Measurements from ENCODE around the gene IER2. TPM values are rescaled to one million over a fixed set of nuclear protein-coding genes. Genes with fewer than 3 reads are reported as not detected.
"Not testable (repeated sequence)": the region's sequence is repeated elsewhere in the genome, so short reads cannot be mapped to it uniquely, and the experiment has no call there.

IER2 gene
- total and polyA plus RNA-seq, 2 donors = 17.0 to 268 TPM

- WGBS = 74% methylated on average over 11 of the region's 11 CpGs
- no peaks in the 10 kb centered on the region for H3K4me1 ChIP-seq (ENCODE audit: insufficient read depth)
- H3K4me3 ChIP-seq (ENCODE audit: low read depth, low read length) = no peak overlapping the region
- no peak overlapping the region for H3K27ac ChIP-seq (ENCODE audit: low read depth)
- peaks cover 2% of the 10 kb centered on the region for H3K36me3 ChIP-seq (ENCODE audit: insufficient read depth)
- no peak for DNase-seq (ENCODE audit: extremely low spot score)
Measured at GRCh38 chr19:13139633-13140311, 10.4 kb upstream of the IER2 start.

- H3K27ac ChIP-seq (ENCODE audit: low read depth) = no peak overlapping the region
- H3K36me3 ChIP-seq (ENCODE audit: insufficient read depth) = no peaks in the 10 kb centered on the region
- H3K4me1 ChIP-seq (ENCODE audit: insufficient read depth) = peaks cover 2% of the 10 kb centered on the region
- H3K4me3 ChIP-seq (ENCODE audit: low read depth, low read length) = no peak overlapping the region
- 68% methylated on average over 16 of the region's 16 CpGs for WGBS
- no peak for DNase-seq (ENCODE audit: extremely low spot score)
Measured at GRCh38 chr19:13146763-13147563, 3.2 kb upstream of the IER2 start.

GRCh38 chr19:13149173-13149627 is 1.0 kb upstream of the IER2 start:
- 35% methylated on average over 17 of the region's 17 CpGs for WGBS
- not testable (repeated sequence) for H3K4me1 ChIP-seq (ENCODE audit: insufficient read depth); H3K36me3 ChIP-seq (ENCODE audit: insufficient read depth); H3K27ac ChIP-seq (ENCODE audit: low read depth); DNase-seq (ENCODE audit: extremely low spot score)
- H3K4me3 ChIP-seq (ENCODE audit: low read depth, low read length) = peak overlapping the region; percentile 57

GRCh38 chr19:13149628-13150186 is 504 bp upstream of the IER2 start:
- DNase-seq (ENCODE audit: extremely low spot score) = no peak
- no peaks in the 10 kb centered on the region for H3K36me3 ChIP-seq (ENCODE audit: insufficient read depth)
- peaks cover 2% of the 10 kb centered on the region for H3K4me1 ChIP-seq (ENCODE audit: insufficient read depth)
- WGBS = under 1% methylated on average over 46 of the region's 46 CpGs
- H3K4me3 ChIP-seq (ENCODE audit: low read depth, low read length) = peak overlapping the region; percentile 57
- H3K27ac ChIP-seq (ENCODE audit: low read depth) = no peak overlapping the region

- H3K4me1 ChIP-seq (ENCODE audit: insufficient read depth) = peaks cover 2% of the 10 kb centered on the region
- under 1% methylated on average over 34 of the region's 34 CpGs for WGBS
- no peak for DNase-seq (ENCODE audit: extremely low spot score)
- H3K4me3 ChIP-seq (ENCODE audit: low read depth, low read length) = peak overlapping the region; percentile 57
- peak overlapping the region; percentile 98 for H3K27ac ChIP-seq (ENCODE audit: low read depth)
- H3K36me3 ChIP-seq (ENCODE audit: insufficient read depth) = no peaks in the 10 kb centered on the region
Measured at GRCh38 chr19:13150931-13151604, 857 bp downstream of the IER2 start.

- under 1% methylated on average over 71 of the region's 71 CpGs for WGBS
- H3K4me3 ChIP-seq (ENCODE audit: low read depth, low read length) = peak overlapping the region; percentile 83
- DNase-seq (ENCODE audit: extremely low spot score) = peak; percentile 93
- no peaks in the 10 kb centered on the region for H3K36me3 ChIP-seq (ENCODE audit: insufficient read depth)
- H3K27ac ChIP-seq (ENCODE audit: low read depth) = peak overlapping the region; percentile 98
- H3K4me1 ChIP-seq (ENCODE audit: insufficient read depth) = peaks cover 2% of the 10 kb centered on the region
Measured at GRCh38 chr19:13151605-13152355, 1.6 kb downstream of the IER2 start.

GRCh38 chr19:13152356-13152973 is 2.3 kb downstream of the IER2 start:
- Histone ChIP-seq H3K36me3 (ENCODE audit: insufficient read depth) (no peaks in the 10 kb centered on the region), H3K4me3 (ENCODE audit: low read depth, low read length) (peak overlapping the region; percentile 83), H3K27ac (ENCODE audit: low read depth) (peak overlapping the region; percentile 90), H3K4me1 (ENCODE audit: insufficient read depth) (peaks cover 2% of the 10 kb centered on the region)
- DNase-seq (ENCODE audit: extremely low spot score) = no peak
- WGBS = under 1% methylated on average over 25 of the region's 25 CpGs

GRCh38 chr19:13152974-13153568 is 2.9 kb downstream of the IER2 start:
- H3K4me3 ChIP-seq (ENCODE audit: low read depth, low read length) = peak overlapping the region; percentile 83
- DNase-seq (ENCODE audit: extremely low spot score) = peak; percentile 96
- H3K27ac ChIP-seq (ENCODE audit: low read depth) = peak overlapping the region; percentile 97
- no peaks in the 10 kb centered on the region for H3K36me3 ChIP-seq (ENCODE audit: insufficient read depth)
- H3K4me1 ChIP-seq (ENCODE audit: insufficient read depth) = peaks cover 2% of the 10 kb centered on the region
- under 1% methylated on average over 59 of the region's 59 CpGs for WGBS

GRCh38 chr19:13153569-13154240 is 3.5 kb downstream of the IER2 start:
- H3K27ac ChIP-seq (ENCODE audit: low read depth) = peak overlapping the region; percentile 97
- peak overlapping the region; percentile 83 for H3K4me3 ChIP-seq (ENCODE audit: low read depth, low read length)
- WGBS = under 1% methylated on average over 69 of the region's 69 CpGs
- no peak for DNase-seq (ENCODE audit: extremely low spot score)
- no peaks in the 10 kb centered on the region for H3K36me3 ChIP-seq (ENCODE audit: insufficient read depth)
- peaks cover 2% of the 10 kb centered on the region for H3K4me1 ChIP-seq (ENCODE audit: insufficient read depth)

- Histone ChIP-seq H3K27ac (ENCODE audit: low read depth) (peak overlapping the region; percentile 97), H3K4me1 (ENCODE audit: insufficient read depth) (peaks cover 1% of the 10 kb centered on the region), H3K4me3 (ENCODE audit: low read depth, low read length) (peak overlapping the region; percentile 83), H3K36me3 (ENCODE audit: insufficient read depth) (no peaks in the 10 kb centered on the region)
- under 1% methylated on average over 21 of the region's 21 CpGs for WGBS
- peak; percentile 72 for DNase-seq (ENCODE audit: extremely low spot score)
Measured at GRCh38 chr19:13154241-13154778, 4.1 kb downstream of the IER2 start.

- H3K4me3 ChIP-seq (ENCODE audit: low read depth, low read length) = peak overlapping the region; percentile 28
- DNase-seq (ENCODE audit: extremely low spot score) = peak; percentile 59
- H3K27ac ChIP-seq (ENCODE audit: low read depth) = peak overlapping the region; percentile 91
- WGBS = 7% methylated on average over 24 of the region's 24 CpGs
- no peaks in the 10 kb centered on the region for H3K36me3 ChIP-seq (ENCODE audit: insufficient read depth)
- H3K4me1 ChIP-seq (ENCODE audit: insufficient read depth) = no peaks in the 10 kb centered on the region
Measured at GRCh38 chr19:13154911-13155471, 4.8 kb downstream of the IER2 start.
